ENCODE results near the gene BCAT1.

DNA sequence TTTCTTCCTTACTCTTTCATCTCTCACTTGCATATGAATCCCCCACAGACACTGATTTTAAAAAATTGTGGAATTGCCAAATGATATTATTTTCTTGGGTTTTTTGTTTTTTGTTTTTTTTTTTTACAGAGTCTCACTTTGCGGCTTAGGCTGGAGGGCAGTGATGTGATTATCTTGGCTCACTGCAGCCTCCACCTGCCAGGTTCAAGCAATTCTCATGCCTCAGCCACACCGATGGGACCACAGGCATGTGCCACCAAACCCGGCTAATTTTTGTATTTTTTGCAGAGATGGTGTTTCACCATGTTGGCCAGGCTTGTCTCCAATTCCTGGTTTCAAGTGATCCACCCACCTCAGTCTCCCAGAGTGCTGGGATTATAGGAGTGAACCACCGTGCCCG, 68.2 kb downstream of the BCAT1 start:
- TF ChIP-seq, protein P1, sequence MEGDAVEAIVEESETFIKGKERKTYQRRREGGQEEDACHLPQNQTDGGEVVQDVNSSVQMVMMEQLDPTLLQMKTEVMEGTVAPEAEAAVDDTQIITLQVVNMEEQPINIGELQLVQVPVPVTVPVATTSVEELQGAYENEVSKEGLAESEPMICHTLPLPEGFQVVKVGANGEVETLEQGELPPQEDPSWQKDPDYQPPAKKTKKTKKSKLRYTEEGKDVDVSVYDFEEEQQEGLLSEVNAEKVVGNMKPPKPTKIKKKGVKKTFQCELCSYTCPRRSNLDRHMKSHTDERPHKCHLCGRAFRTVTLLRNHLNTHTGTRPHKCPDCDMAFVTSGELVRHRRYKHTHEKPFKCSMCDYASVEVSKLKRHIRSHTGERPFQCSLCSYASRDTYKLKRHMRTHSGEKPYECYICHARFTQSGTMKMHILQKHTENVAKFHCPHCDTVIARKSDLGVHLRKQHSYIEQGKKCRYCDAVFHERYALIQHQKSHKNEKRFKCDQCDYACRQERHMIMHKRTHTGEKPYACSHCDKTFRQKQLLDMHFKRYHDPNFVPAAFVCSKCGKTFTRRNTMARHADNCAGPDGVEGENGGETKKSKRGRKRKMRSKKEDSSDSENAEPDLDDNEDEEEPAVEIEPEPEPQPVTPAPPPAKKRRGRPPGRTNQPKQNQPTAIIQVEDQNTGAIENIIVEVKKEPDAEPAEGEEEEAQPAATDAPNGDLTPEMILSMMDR (IDR thresholded peaks at IDR 0.05; ENCODE audit: borderline replicate concordance, extremely low read depth, low read length, poor library complexity, severe bottlenecking): no peak
- no peak for TF ChIP-seq EZH2 (IDR thresholded peaks at IDR 0.05; ENCODE audit: borderline replicate concordance, low read depth, low read length, severe bottlenecking)

All from DND-41 (cell line).